GM10847 (cell line): Measurements from ENCODE around the gene MVP.

Experiments
- POLR2A ChIP-seq: IDR thresholded peaks from 2 replicates; pipeline ENCODE4 v1.6.1; 2011; ENCODE audit not compliant: insufficient read length; ENCODE audit errors: extremely low read depth

The MVP gene

GRCh38 chr16:29811896-29812665 is 8.2 kb upstream of the MVP start, which contains the start of gene PRRT2:
PRRT2 (plus strand) TSS chr16:29812193; CDS start chr16:29813055, 862 bp downstream.
- no peak for TF ChIP-seq POLR2A

- no peak for TF ChIP-seq POLR2A
Measured at GRCh38 chr16:29812754-29813643, 7.3 kb upstream of the MVP start.

- TF ChIP-seq POLR2A, result no peak
Measured at GRCh38 chr16:29813644-29814562, 6.4 kb upstream of the MVP start.

- no peak for TF ChIP-seq POLR2A
Measured at GRCh38 chr16:29814592-29814991, 5.7 kb upstream of the MVP start.

- TF ChIP-seq POLR2A, result no peak
Measured at GRCh38 chr16:29815032-29815721, 5.1 kb upstream of the MVP start.

- TF ChIP-seq POLR2A, result peak; percentile 88
Measured at GRCh38 chr16:29815793-29816693, 4.2 kb upstream of the MVP start, which contains the start of gene PAGR1. PAGR1 (plus strand) TSS chr16:29816152; CDS start chr16:29816526, 374 bp downstream.

DNA sequence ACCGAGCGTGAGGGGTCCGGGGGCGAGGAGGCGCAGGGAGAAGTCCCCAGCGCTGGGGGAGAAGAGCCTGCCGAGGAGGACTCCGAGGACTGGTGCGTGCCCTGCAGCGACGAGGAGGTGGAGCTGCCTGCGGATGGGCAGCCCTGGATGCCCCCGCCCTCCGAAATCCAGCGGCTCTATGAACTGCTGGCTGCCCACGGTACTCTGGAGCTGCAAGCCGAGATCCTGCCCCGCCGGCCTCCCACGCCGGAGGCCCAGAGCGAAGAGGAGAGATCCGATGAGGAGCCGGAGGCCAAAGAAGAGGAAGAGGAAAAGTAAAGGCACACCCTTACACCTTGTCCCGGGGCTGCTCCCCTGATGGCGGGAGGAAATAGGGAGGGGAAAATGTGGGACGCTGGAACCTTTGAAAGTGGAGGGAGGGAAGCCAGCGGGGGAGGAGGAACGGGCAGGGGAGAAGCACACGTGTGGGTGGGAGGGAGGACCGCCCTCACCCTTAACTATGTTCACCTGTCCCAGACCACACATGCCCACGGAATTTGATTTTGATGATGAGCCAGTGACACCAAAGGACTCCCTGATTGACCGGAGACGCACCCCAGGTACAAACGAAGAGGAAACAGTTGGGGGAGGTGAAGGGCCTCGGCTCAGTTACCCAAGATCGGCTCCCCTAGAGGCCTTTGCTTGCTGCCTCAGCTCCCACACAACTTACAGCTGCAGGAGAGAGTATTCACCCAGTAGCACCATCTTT is 3.4 kb upstream of the MVP start:
- TF ChIP-seq POLR2A, result no peak

GRCh38 chr16:29818082-29818481 is 2.2 kb upstream of the MVP start:
- TF ChIP-seq POLR2A, result no peak

GRCh38 chr16:29819506-29819905 is 756 bp upstream of the MVP start:
- no peak for TF ChIP-seq POLR2A

DNA sequence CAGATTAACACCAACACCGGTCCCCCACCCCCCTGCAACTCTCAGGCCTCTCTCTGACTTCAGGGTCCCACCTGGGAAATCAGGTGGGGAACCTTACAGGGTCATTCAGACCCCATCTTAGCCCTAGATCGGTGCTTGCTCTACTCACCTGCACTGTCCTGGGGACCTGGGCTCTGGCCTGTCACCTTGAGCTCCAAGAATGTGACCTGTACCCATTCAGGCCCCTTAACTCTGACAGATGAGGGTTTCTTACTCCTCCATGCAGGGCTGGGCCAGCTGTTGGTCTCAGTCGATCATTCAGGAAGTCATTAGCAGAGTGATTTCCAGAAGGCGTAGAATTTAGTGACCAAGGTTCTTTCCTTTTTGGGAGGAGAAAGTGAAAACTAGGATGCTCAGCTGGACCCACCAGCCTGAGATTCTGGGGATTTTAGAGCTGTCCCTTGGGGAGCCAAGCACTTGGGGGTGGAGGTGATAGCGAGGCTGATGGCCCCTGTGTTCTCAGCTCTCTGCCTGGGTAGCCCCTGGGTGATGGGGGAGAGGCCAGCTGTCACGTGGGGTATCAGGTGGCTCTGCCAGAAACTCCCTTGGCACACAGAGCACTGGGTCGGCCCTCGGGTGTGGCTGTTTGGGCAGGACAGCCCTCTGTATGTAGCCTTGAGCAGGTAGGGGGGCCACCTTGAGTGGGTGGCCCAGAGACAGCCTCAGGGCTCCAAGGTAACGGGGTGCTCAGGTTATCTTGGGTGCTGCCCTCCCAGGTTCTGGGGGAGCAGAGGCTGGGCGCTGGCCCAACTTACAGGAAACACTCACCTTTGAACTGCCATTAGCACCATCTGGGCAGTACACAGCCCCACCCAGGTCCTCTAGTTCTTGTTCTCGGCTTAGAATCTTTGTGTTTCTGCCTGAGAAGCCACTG is 724 bp downstream of the MVP start:
- TF ChIP-seq POLR2A, result peak; percentile 49

DNA sequence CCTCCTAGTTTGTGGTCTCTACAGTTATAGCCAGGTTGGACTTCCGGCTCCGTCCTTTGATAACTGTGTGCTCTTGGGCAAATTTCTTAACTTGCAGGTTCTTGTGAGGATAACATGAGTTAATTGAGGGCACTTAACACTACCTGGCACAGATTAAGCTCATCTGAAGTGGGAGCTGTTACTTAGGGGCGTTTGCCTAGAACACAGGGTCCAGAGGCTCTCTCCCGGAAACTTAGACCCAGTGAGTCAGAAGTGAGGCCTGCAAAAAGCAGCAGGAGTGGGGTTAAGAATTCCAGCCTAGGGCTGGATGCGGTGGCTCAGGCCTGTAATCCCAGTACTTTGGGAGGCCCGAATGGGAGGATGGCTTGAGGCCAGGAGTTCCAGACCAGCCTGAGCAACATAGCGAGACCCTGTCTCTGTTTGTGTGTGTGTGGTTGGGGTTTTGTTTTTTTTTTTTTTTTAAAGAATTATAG is 1.4 kb downstream of the MVP start:
- no peak for TF ChIP-seq POLR2A
